CD8-positive, alpha-beta memory T cell (primary cell): ENCODE measurements around the gene CD44. TPM values are rescaled to one million over a fixed set of nuclear protein-coding genes. Genes with fewer than 3 reads are reported as not detected.

Source experiments
- CTCF ChIA-PET: fragments of 350-600 bp; sonication (Branson Sonifier 250); formaldehyde crosslinking; loops from one replicate; lab custom pipeline; 2021; ENCODE audit warnings: antibody characterized with exemption; lab: Charles Lee
- POLR2A ChIA-PET: fragments of 350-600 bp; sonication (Branson Sonifier 250); formaldehyde crosslinking; loops from one replicate; lab custom pipeline; 2021; ENCODE audit warnings: antibody characterized with exemption; lab: Charles Lee
- DNase-seq, 5 donors: peaks; one replicate each; pipeline versions ENCODE4 v3.0.0 to v3.0.0-alpha.2; 2020 to 2022; ENCODE audit warnings: mixed read lengths in 1 of 5
- H3K27ac ChIP-seq: one replicate; pipeline ENCODE4 v1.7.0; 2013; ENCODE audit warnings: low read depth, mild to moderate bottlenecking, low read length, moderate library complexity
- H3K27me3 ChIP-seq: 2 replicates; pipeline ENCODE4 v1.7.0; 2013; ENCODE audit warnings: low read length, mild to moderate bottlenecking; ENCODE audit not compliant: insufficient read depth, poor library complexity, severe bottlenecking
- H3K36me3 ChIP-seq: 2 replicates; pipeline ENCODE4 v1.7.0; 2013; ENCODE audit warnings: mild to moderate bottlenecking, low read length, moderate library complexity; ENCODE audit not compliant: insufficient read depth
- H3K4me1 ChIP-seq: 2 replicates; pipeline ENCODE4 v1.7.0; 2013; ENCODE audit warnings: mild to moderate bottlenecking, low read length, moderate library complexity; ENCODE audit not compliant: insufficient read depth
- H3K4me3 ChIP-seq: 2 replicates; pipeline ENCODE4 v1.7.0; 2013; ENCODE audit warnings: mild to moderate bottlenecking, low read length
- H3K9me3 ChIP-seq: 2 replicates; pipeline ENCODE4 v1.7.0; 2013; ENCODE audit warnings: mild to moderate bottlenecking, low read length
- H3K27ac Mint-ChIP-seq, 8 donors: one replicate each; pipeline ENCODE4 v1.8.0; 2020 to 2021; ENCODE audit warnings: mixed read lengths in 8 of 8, mild to moderate bottlenecking in 6 of 8, inconsistent platforms in 3 of 8, moderate library complexity in 3 of 8
- H3K27me3 Mint-ChIP-seq, 2 donors: one replicate each; pipeline ENCODE4 v1.8.0; 2020 to 2021; ENCODE audit warnings: mixed read lengths in 2 of 2, mild to moderate bottlenecking in 1 of 2, moderate library complexity in 1 of 2
- H3K36me3 Mint-ChIP-seq, 3 donors: one replicate each; pipeline ENCODE4 v1.8.0; 2020 to 2021; ENCODE audit warnings: mixed read lengths in 3 of 3, inconsistent platforms in 1 of 3, mild to moderate bottlenecking in 1 of 3
- H3K4me1 Mint-ChIP-seq, 3 donors: one replicate each; pipeline ENCODE4 v1.8.0; 2020 to 2021; ENCODE audit warnings: mixed read lengths in 3 of 3, inconsistent platforms in 1 of 3, mild to moderate bottlenecking in 1 of 3
- H3K4me3 Mint-ChIP-seq, 7 donors: one replicate each; pipeline ENCODE4 v1.8.0; 2020 to 2021; ENCODE audit warnings: mixed read lengths in 7 of 7, mild to moderate bottlenecking in 6 of 7, moderate library complexity in 4 of 7, inconsistent platforms in 2 of 7
- H3K9me3 Mint-ChIP-seq, 5 donors: one replicate each; pipeline ENCODE4 v1.8.0; 2020 to 2022; ENCODE audit warnings: mixed read lengths in 5 of 5, mild to moderate bottlenecking in 3 of 5, moderate library complexity in 2 of 5, inconsistent platforms in 1 of 5
- polyA plus RNA-seq: library from polyadenylated mRNA; unstranded; fragments of 300-500 nt; fragmentation: Illumina TruSeq; gene quantifications from one replicate; pipeline ENCODE4 v1.2.3, GENCODE V29; 2021
- total RNA-seq, 2 experiments: library from RNA; stranded (reverse); gene quantifications; one replicate each; pipeline ENCODE4 v1.2.3, GENCODE V29; 2021

CD44 gene
- total and polyA plus RNA-seq, 3 experiments from 2014 or later: 338 to 534 (median 510) TPM

DNA sequence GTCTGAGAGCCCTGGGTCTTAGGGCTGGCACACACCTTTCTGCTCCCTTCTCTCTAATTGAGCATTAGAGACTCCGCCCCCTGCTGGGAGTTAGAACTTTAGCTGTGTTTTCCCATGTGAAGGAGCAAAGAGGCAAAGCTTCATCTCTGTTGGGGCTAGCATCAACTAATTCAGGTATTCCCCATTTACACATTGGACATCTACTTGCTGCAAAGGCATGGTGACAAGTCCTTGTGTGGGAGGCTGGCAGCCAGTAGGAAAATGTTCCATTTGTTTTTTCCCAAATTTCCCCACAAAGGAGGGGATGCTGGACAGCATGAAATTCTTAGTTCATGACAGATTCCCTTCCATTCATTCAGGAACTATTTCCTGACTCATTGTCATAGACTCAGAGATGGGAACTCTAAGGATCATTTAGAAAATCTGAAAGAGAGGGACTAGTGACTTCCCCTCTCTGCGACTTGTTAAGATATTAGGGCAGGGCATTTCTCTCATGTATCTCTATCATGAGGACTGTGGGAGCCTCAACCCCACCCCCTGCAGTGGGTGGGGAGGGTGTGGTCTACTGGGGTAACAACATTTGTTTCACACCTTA lies 3.6 kb downstream of the CD44 start:
- Mint-ChIP-seq H3K4me3 (peak overlapping the region; percentile 91 to 97 (median 95)), H3K36me3 (peaks cover 6 to 78% (median 7%) of the 10 kb centered on the region in 3 donors), H3K27ac (peak overlapping the region; percentile 82 to 98 (median 96)), H3K4me1 (peaks cover 76 to 81% (median 78%) of the 10 kb centered on the region in 3 donors), H3K27me3 (peaks cover 0 to 2% of the 10 kb centered on the region in 2 donors), H3K9me3 (no peaks in the 10 kb centered on the region)
- peak overlapping the region; percentile 58 for H3K4me3 ChIP-seq
- CTCF ChIA-PET: interaction anchor here (2.0 kb wide), 1 partner anchor 20 kb away, joined by 7 read pairs; no protein-coding TSS in a partner anchor
- DNase-seq: peak in 2 of 5 donors; percentile 55 to 68
- H3K27me3 ChIP-seq: no peaks in the 10 kb centered on the region
- no peaks in the 10 kb centered on the region for H3K9me3 ChIP-seq
- H3K4me1 ChIP-seq: peaks cover 70% of the 10 kb centered on the region
- no peaks in the 10 kb centered on the region for H3K36me3 ChIP-seq
- H3K27ac ChIP-seq: no peak overlapping the region
- POLR2A ChIA-PET: interaction anchor here (0.9 kb wide), 1 partner anchor 23 kb away, joined by 4 read pairs; no protein-coding TSS in a partner anchor

DNA sequence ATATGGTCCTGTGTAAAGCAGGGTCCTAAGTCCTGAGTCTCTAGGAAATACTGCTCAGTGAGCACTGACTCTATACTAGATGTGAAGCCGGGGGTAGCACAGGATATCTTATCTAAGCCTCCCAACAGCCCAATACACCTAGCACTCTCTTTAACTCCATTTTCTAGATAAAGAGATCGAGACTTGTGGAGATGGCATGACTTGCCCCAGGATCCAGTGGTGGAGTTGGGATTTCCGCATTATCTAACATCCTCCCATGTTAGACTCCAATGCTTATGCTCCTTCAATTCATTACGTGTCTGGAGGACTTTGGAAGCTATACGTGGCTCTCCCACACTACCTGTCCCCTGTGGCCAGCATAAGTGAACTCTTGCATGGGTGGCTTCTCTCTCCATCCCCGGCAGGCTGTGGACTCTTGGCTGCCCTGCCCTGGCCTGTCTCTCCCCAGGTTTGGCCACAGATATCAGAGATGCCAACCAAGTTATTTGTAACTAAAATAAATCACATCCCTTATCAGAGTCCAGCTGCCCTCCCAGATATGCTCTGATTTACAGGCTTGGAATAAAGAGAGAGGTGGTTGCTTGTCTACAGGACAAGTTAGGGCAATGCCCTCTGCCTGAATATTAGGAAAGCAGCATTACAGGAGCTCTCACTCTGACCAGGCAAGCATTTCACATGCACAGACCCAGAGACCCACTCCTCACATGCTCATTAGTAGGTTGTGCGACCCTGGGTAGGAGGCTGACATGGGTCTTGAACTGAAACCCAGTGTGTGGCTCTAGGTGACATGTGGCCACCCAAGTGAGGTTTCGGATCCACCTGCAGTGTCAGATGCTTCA lies 4.5 kb downstream of the CD44 start:
- Histone ChIP-seq H3K36me3 (no peaks in the 10 kb centered on the region), H3K4me1 (peaks cover 70% of the 10 kb centered on the region), H3K27me3 (no peaks in the 10 kb centered on the region), H3K27ac (peak overlapping the region; percentile 40), H3K9me3 (no peaks in the 10 kb centered on the region), H3K4me3 (peak overlapping the region; percentile 62)
- DNase-seq: no peak
- POLR2A ChIA-PET: interaction anchor here (0.9 kb wide), 1 partner anchor 23 kb away, joined by 3 read pairs; no protein-coding TSS in a partner anchor
- Mint-ChIP-seq H3K27me3 (peaks cover 0 to 2% of the 10 kb centered on the region in 2 donors), H3K36me3 (peaks cover 12 to 86% (median 12%) of the 10 kb centered on the region in 3 donors), H3K27ac (peak overlapping the region; percentile 86 to 98 (median 96)), H3K4me3 (peak overlapping the region; percentile 91 to 97 (median 95)), H3K9me3 (no peaks in the 10 kb centered on the region), H3K4me1 (peaks cover 74 to 81% (median 78%) of the 10 kb centered on the region in 3 donors)
- CTCF ChIA-PET: interaction anchor here (1.3 to 1.5 kb wide), 4 partner anchors 10 to 99 kb away, joined by 3 to 9 read pairs (median 4); no protein-coding TSS in a partner anchor

DNA sequence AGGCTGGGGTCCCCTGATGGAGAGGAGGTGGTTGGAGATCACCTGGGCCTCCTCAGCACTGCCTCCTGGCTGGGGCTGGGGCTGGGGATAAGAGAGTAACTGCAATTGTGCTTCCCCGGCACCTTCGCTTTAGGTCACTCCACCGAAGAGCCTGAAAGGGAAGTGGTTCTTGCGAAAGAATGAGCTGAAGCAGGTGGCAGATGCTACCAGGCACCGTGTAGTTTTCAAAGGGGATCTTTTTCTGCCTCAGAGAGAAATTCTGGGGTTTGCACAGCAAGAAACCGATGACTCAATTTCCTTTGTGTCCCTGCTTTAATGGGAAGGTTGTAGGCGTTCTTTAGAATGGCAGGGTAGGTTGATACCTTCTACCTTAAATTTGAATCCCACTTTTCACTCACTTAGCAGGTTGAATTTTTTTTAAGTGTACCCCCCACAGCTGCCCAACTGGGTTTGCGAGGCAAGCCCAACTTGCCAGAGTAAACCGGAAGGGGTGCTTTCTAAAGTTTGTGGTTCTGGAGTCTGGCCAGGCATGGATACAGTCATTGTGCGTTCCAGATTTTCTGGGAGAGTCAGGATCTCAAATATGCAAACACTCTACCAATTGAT lies 5.3 kb downstream of the CD44 start:
- POLR2A ChIA-PET: interaction anchor here (0.9 kb wide), 1 partner anchor 22 kb away, joined by 3 read pairs; no protein-coding TSS in a partner anchor
- H3K27ac Mint-ChIP-seq: peak overlapping the region; percentile 68 to 98 (median 96)
- Histone ChIP-seq H3K4me1 (peaks cover 75% of the 10 kb centered on the region), H3K27me3 (no peaks in the 10 kb centered on the region), H3K36me3 (peaks cover 4% of the 10 kb centered on the region), H3K27ac (peak overlapping the region; percentile 40), H3K4me3 (peak overlapping the region; percentile 62), H3K9me3 (no peaks in the 10 kb centered on the region)
- no peaks in the 10 kb centered on the region for H3K9me3 Mint-ChIP-seq
- DNase-seq: peak; percentile 28 to 80 (median 70)
- H3K4me3 Mint-ChIP-seq: peak overlapping the region; percentile 91 to 97 (median 95)
- CTCF ChIA-PET: interaction anchor here (1.3 to 1.5 kb wide), 4 partner anchors 10 to 99 kb away, joined by 3 to 9 read pairs (median 4); no protein-coding TSS in a partner anchor
- H3K4me1 Mint-ChIP-seq: peaks cover 78 to 83% (median 81%) of the 10 kb centered on the region in 3 donors
- peaks cover 17 to 89% (median 19%) of the 10 kb centered on the region in 3 donors for H3K36me3 Mint-ChIP-seq
- H3K27me3 Mint-ChIP-seq: no peaks in the 10 kb centered on the region

DNA sequence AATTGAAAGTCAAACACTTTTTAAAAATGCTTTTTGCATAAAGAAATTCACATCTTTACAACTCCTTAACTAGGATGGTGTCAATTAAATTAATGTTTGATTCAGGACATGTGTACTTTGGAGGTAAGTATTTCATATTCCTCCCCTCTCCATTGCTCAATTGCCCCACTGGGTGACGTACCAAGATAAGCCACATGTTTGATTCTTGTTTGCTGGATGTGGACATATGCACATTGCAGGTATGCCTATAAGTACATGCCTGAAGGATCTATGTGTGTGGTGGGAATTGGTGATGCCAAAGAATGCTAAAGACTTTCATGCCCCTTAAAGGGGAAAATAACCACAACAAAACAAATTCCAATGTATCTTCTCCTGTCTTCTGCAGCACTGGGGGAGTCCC lies 5.8 kb downstream of the CD44 start:
- peaks cover 81% of the 10 kb centered on the region for H3K4me1 ChIP-seq
- peaks cover 83 to 88% (median 87%) of the 10 kb centered on the region in 3 donors for H3K4me1 Mint-ChIP-seq
- H3K4me3 ChIP-seq: peak overlapping the region; percentile 29
- CTCF ChIA-PET: interaction anchor here (1.3 to 2.0 kb wide), 4 partner anchors 19 to 100 kb away, joined by 3 to 9 read pairs (median 6); no protein-coding TSS in a partner anchor
- H3K27ac ChIP-seq: peak overlapping the region; percentile 35
- no peaks in the 10 kb centered on the region for H3K27me3 Mint-ChIP-seq
- no peaks in the 10 kb centered on the region for H3K9me3 ChIP-seq
- no peaks in the 10 kb centered on the region for H3K27me3 ChIP-seq
- H3K36me3 Mint-ChIP-seq: peaks cover 20 to 89% (median 20%) of the 10 kb centered on the region in 3 donors
- peak overlapping the region; percentile 92 to 98 (median 96) for H3K27ac Mint-ChIP-seq
- H3K4me3 Mint-ChIP-seq: peak overlapping the region; percentile 91 to 97 (median 95)
- no peaks in the 10 kb centered on the region for H3K9me3 Mint-ChIP-seq
- no peak for DNase-seq
- POLR2A ChIA-PET: interaction anchor here (2.7 kb wide), 1 partner anchor 21 kb away, joined by 15 read pairs; no protein-coding TSS in a partner anchor
- peaks cover 9% of the 10 kb centered on the region for H3K36me3 ChIP-seq

DNA sequence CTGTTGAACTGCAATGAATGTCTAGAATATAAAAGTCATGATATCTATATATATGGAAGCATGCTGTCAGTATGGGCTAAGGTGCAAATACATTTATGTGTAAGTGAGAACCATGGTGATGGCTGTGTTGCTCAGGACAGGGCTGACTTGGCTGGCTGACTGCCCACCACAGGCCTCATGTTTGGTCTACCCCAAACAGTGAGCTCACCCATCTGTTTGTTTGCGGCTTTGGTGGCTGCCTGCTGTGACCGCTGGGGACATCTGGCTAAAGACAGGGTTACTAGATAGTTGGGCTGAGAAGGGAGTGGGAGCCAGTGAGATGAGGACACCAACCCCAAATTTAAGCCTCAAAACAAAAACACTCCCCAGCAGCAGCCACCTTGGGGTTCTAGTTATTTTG lies 6.3 kb downstream of the CD44 start:
- Histone ChIP-seq H3K27ac (peak overlapping the region; percentile 35), H3K9me3 (no peaks in the 10 kb centered on the region), H3K27me3 (no peaks in the 10 kb centered on the region), H3K4me1 (peaks cover 86% of the 10 kb centered on the region), H3K36me3 (peaks cover 9% of the 10 kb centered on the region), H3K4me3 (peak overlapping the region; percentile 29)
- H3K4me1 Mint-ChIP-seq: peaks cover 87 to 93% (median 92%) of the 10 kb centered on the region in 3 donors
- DNase-seq: peak in 3 of 5 donors; percentile 27 to 76 (median 29)
- peaks cover 20 to 88% (median 21%) of the 10 kb centered on the region in 3 donors for H3K36me3 Mint-ChIP-seq
- H3K27me3 Mint-ChIP-seq: no peaks in the 10 kb centered on the region
- peak overlapping the region; percentile 90 to 98 (median 96) for H3K27ac Mint-ChIP-seq
- H3K4me3 Mint-ChIP-seq: peak overlapping the region; percentile 91 to 97 (median 95)
- CTCF ChIA-PET: interaction anchor here (1.8 to 2.1 kb wide), 3 partner anchors 10 to 32 kb away, joined by 5 to 12 read pairs (median 6); no protein-coding TSS in a partner anchor
- no peaks in the 10 kb centered on the region for H3K9me3 Mint-ChIP-seq
- POLR2A ChIA-PET: interaction anchor here (1.1 to 2.7 kb wide), 3 partner anchors 9 to 32 kb away, joined by 3 to 15 read pairs (median 8); no protein-coding TSS in a partner anchor

DNA sequence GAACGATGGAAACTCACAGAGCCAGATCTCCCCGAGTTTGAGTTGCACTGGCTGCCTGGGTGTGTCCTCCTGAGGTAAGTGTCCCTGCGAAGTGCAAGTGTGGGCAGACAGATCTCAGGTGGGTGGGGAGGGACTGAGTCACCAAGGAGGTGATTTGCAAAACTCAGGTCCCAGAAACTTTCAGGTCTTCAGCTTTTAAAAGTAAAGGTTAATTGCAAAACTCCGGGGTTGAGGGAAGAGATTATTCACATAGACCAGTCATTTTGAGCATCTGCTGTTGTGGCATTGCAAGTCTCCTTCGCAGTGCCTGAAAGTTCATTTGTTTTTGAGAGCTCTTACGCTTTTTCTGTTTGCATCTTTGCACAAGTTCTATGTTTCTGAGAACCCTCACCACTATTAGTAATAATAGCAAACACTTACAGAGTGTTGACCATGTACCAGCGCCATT lies 7.1 kb downstream of the CD44 start:
- peak overlapping the region; percentile 7 for H3K27ac ChIP-seq
- POLR2A ChIA-PET: interaction anchor here (1.1 to 2.7 kb wide), 3 partner anchors 8 to 31 kb away, joined by 3 to 15 read pairs (median 8); no protein-coding TSS in a partner anchor
- Mint-ChIP-seq H3K36me3 (peaks cover 20 to 89% (median 21%) of the 10 kb centered on the region in 3 donors), H3K4me1 (peaks cover 94 to 99% (median 98%) of the 10 kb centered on the region in 3 donors), H3K4me3 (peak overlapping the region; percentile 91 to 97 (median 95)), H3K27me3 (peaks cover 0 to 3% of the 10 kb centered on the region in 2 donors), H3K27ac (peak overlapping the region; percentile 90 to 98 (median 96)), H3K9me3 (no peaks in the 10 kb centered on the region)
- no peaks in the 10 kb centered on the region for H3K9me3 ChIP-seq
- peaks cover 92% of the 10 kb centered on the region for H3K4me1 ChIP-seq
- no peak overlapping the region for H3K4me3 ChIP-seq
- peak in 3 of 5 donors; percentile 32 to 82 (median 41) for DNase-seq
- no peaks in the 10 kb centered on the region for H3K27me3 ChIP-seq
- CTCF ChIA-PET: interaction anchor here (0.8 to 2.1 kb wide), 7 partner anchors 9 to 159 kb away, joined by 3 to 12 read pairs (median 4); no protein-coding TSS in a partner anchor
- H3K36me3 ChIP-seq: peaks cover 9% of the 10 kb centered on the region
